ENCODE measurements around the gene INPP5D. TPM values are rescaled to one million over a fixed set of nuclear protein-coding genes. Genes with fewer than 3 reads are reported as not detected.
A peak's percentile ranks its signal among the peaks of the same experiment; 100 is the strongest.

Gene INPP5D
- total RNA-seq, 1 donor from 2014 or later = 33.3 TPM

DNA sequence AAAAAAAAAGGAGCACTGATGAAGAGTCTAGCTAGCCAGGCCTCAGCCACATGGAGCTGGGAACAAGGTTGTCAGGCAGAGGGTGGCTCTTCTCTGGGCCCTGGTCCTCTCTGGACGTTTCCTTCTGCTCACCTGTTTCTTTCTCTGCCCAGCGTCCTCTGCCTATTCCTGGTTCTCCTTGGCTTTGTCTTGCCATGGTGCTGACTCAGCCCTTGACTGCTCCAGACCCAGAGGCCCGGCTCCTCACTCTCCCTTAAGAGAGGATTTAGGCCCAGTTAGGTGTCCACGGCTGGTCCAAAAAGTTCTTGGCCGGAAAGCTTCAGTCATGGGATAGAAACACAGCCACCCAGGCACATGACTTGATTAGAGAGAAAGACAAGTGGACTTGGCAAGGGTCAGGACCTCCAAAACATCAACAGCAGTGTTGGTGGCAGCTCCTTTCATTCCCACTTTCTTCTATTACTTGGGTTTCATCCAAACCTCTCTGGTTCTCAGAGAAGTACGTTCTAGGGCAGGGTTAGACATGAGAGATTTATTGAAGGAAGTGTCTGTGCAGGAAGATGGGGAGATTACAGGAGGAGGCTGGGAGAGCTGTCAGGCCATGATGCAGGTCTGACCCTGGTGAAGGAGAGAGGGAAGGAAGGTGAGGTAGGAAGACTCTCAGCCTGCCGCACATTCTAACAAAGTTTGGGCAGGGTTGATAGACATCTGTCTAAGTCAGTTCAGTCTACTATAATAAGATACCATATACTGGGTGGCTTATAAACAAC, 176.9 kb downstream of the INPP5D start:
- intact Hi-C loops (cut with DNase I) = no loop called here
- no peaks in the 10 kb centered on the region for H3K9me3 ChIP-seq
- H3K36me3 ChIP-seq = no peaks in the 10 kb centered on the region
- ATAC-seq = no peak
- no peaks in the 10 kb centered on the region for H3K4me1 ChIP-seq
- H3K27me3 ChIP-seq = no peaks in the 10 kb centered on the region
- no peak overlapping the region for H3K4me3 ChIP-seq
- DNase-seq = no peak
- no peak overlapping the region for H3K27ac ChIP-seq
- TF ChIP-seq, protein P1, sequence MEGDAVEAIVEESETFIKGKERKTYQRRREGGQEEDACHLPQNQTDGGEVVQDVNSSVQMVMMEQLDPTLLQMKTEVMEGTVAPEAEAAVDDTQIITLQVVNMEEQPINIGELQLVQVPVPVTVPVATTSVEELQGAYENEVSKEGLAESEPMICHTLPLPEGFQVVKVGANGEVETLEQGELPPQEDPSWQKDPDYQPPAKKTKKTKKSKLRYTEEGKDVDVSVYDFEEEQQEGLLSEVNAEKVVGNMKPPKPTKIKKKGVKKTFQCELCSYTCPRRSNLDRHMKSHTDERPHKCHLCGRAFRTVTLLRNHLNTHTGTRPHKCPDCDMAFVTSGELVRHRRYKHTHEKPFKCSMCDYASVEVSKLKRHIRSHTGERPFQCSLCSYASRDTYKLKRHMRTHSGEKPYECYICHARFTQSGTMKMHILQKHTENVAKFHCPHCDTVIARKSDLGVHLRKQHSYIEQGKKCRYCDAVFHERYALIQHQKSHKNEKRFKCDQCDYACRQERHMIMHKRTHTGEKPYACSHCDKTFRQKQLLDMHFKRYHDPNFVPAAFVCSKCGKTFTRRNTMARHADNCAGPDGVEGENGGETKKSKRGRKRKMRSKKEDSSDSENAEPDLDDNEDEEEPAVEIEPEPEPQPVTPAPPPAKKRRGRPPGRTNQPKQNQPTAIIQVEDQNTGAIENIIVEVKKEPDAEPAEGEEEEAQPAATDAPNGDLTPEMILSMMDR (IDR thresholded peaks at IDR 0.05) = no peak

DNA sequence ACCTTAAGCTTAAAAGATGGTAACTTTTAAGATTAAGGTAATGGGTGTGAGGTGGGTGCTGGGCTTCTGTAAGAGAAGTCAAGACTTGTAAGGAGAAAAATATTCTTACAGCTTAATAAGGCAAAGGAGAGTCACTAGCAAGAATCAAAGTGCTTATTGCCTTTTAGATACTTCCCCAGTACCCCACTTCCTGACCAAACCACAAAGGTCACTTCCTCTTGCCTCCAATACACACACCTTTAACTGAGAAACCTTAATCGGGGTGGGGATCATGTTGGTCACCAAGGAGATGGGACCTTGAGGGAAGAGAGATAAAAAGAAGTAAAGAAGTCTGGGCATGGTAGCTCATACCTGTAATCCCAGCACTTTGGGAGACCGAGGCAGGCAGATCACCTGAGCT, 180.8 kb downstream of the INPP5D start:
- Histone ChIP-seq H3K4me1 (no peaks in the 10 kb centered on the region), H3K36me3 (no peaks in the 10 kb centered on the region), H3K9me3 (no peaks in the 10 kb centered on the region), H3K27ac (no peak overlapping the region), H3K27me3 (no peaks in the 10 kb centered on the region), H3K4me3 (no peak overlapping the region)
- ATAC-seq (no peak), DNase-seq (no peak)
- intact Hi-C loops (cut with DNase I) = no loop called here
- TF ChIP-seq, protein P1 (IDR thresholded peaks at IDR 0.05) = no peak

GRCh38 chr2:233241803-233242202, 181.7 kb downstream of the INPP5D start:
- ATAC-seq (peak; percentile 36), DNase-seq (no peak)
- Histone ChIP-seq H3K4me1 (no peaks in the 10 kb centered on the region), H3K4me3 (no peak overlapping the region), H3K27ac (no peak overlapping the region), H3K9me3 (no peaks in the 10 kb centered on the region), H3K36me3 (no peaks in the 10 kb centered on the region), H3K27me3 (no peaks in the 10 kb centered on the region)
- intact Hi-C loops (cut with DNase I) = no loop called here
- TF ChIP-seq, protein P1 (IDR thresholded peaks at IDR 0.05) = no peak

GRCh38 chr2:233242231-233242927, 182.2 kb downstream of the INPP5D start:
- TF ChIP-seq, protein P1 (IDR thresholded peaks at IDR 0.05) = no peak
- H3K4me1 ChIP-seq = no peaks in the 10 kb centered on the region
- ATAC-seq (peak; percentile 86), DNase-seq (no peak)
- intact Hi-C loops (cut with DNase I) = no loop called here
- no peak overlapping the region for H3K27ac ChIP-seq
- no peaks in the 10 kb centered on the region for H3K27me3 ChIP-seq
- no peaks in the 10 kb centered on the region for H3K36me3 ChIP-seq
- no peaks in the 10 kb centered on the region for H3K9me3 ChIP-seq
- H3K4me3 ChIP-seq = no peak overlapping the region

- TF ChIP-seq, protein P1 (IDR thresholded peaks at IDR 0.05) = no peak
- Histone ChIP-seq H3K36me3 (no peaks in the 10 kb centered on the region), H3K4me1 (no peaks in the 10 kb centered on the region), H3K4me3 (no peak overlapping the region), H3K27me3 (no peaks in the 10 kb centered on the region), H3K9me3 (no peaks in the 10 kb centered on the region), H3K27ac (no peak overlapping the region)
- intact Hi-C loops (cut with DNase I) = no loop called here
- no peak for DNase-seq
- no peak for ATAC-seq
These were observed 183.2 kb downstream of the INPP5D start for GRCh38 chr2:233243348-233243747.
